GM19455 (cell line): Measurements from ENCODE around the gene ZDHHC18.

ENCODE experiments used
- ATAC-seq: cut with Tn5 transposase; IDR thresholded peaks from one replicate; pipeline ENCODE4 v1.9.1; 2021; ENCODE audit not compliant: unreplicated experiment

Gene ZDHHC18

GRCh38 chr1:26897351-26897750, 70.9 kb downstream of the ZDHHC18 start:
- ATAC-seq = no peak

- peak; percentile 80 for ATAC-seq
Observed at GRCh38 chr1:26900001-26900814, 73.7 kb downstream of the ZDHHC18 start, which contains the start of gene GPATCH3. TSS of gene GPATCH3 (minus strand) at chr1:26900467. CDS start at chr1:26900442, 25 bp downstream.

GRCh38 chr1:26900815-26901511, 74.5 kb downstream of the ZDHHC18 start:
- ATAC-seq = no peak
